NCI-H2196 treated with DMSO at 0.1 percent for 48 hours (cell line): Measurements from ENCODE around the gene SLC5A10.
"Not testable (repeated sequence)": the region's sequence is repeated elsewhere in the genome, so short reads cannot be mapped to it uniquely, and the experiment has no call there.

Experiments used
- DNase-seq: peaks from one replicate; lab custom pipeline; 2025; ENCODE audit not compliant: unreplicated experiment; lab: John Stamatoyannopoulos, UW

The SLC5A10 gene

GRCh38 chr17:19038730-19039129, 86.8 kb downstream of the SLC5A10 start:
- not testable (repeated sequence) for DNase-seq

- DNase-seq = not testable (repeated sequence)
Measured at GRCh38 chr17:19040350-19040749, 88.4 kb downstream of the SLC5A10 start.

GRCh38 chr17:19041871-19042270, 89.9 kb downstream of the SLC5A10 start:
- DNase-seq = not testable (repeated sequence)

GRCh38 chr17:19042369-19042768, 90.4 kb downstream of the SLC5A10 start:
- DNase-seq = not testable (repeated sequence)

DNA sequence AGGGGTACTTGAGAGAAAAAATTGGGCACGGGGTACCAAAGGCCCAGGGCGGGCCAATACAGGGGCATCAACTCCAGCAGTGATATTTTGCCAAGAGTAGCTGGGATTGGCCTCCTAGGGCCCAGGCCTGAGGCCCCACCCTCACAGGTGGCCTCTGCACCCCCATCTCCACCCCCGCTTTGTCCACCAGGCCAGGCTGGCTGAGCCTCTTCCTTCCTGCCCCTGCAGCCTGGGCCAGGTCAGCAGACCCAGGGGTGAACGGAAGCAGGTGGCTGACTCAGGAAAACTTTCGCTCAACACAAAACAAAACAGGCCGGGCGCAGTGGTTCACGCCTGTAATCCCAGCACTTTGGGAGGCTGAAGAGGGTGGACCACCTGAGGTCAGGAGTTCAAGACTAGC, 91.1 kb downstream of the SLC5A10 start:
- DNase-seq = not testable (repeated sequence)

GRCh38 chr17:19044643-19045042, 92.7 kb downstream of the SLC5A10 start:
- DNase-seq = not testable (repeated sequence)

GRCh38 chr17:19046782-19047375, 94.9 kb downstream of the SLC5A10 start, which contains the start of gene GRAP:
GRAP (minus strand) TSS chr17:19046957; CDS start chr17:19046926, 31 bp downstream.
- DNase-seq = not testable (repeated sequence)

DNA sequence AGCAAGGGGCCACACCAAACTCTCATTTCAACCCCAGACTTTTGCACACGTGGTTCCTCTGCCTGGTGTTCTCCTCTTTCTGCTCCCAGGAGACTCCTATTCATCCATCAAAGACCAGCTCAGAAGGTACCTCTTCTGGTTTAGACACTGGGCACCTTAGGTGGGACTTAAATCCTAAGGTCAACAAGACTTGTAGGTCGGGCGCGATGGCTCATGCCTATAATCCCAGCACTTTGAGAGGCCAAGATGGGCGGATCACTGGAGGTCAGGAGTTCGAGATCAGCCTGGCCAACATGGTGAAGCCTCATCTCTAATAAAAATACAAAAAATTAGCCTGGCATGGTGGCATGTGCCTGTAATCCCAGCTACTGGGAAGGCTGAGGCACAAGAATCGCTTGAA, 95.5 kb downstream of the SLC5A10 start:
- not testable (repeated sequence) for DNase-seq

DNA sequence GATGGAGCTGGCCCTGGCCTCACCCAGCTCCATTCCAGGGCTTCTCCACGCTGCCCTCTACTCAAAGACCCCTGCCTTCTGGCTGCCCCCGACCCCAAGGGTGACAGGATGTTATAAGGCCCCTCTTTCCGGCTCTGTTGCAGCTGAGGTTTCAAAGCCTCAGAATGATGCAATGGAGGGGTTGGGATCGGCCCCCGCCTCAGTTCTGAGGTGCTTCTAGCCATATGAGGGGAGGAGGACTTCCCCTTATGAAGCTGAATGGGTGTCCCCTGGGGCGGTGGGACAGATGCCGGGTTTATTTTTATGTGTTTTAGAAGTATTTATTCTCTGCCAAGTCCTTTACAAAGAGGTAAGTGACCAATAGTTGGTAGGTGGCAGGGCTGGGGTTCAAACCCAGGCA, 96.9 kb downstream of the SLC5A10 start:
- DNase-seq = not testable (repeated sequence)

DNA sequence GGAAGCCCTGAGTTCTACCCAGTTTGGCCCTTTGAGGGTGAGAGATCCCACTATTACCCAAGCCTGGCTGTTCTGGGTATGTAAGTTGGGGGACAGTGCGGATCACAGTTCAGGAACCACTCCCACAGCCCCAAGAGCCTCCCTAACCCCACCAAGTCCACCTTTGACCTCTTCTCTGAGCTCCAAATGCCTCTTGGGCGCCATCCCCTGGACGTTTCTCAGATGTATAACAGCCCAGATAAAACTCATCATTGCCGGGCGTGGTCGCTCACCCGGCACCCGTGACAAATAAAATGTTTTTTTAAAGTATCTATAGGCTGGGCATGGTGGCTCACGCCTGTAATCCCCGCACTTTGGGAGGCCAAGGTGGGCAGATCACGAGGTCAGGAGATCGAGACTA, 103.5 kb downstream of the SLC5A10 start:
- DNase-seq = not testable (repeated sequence)

GRCh38 chr17:19062009-19062717, 110.2 kb downstream of the SLC5A10 start:
- DNase-seq = not testable (repeated sequence)

DNA sequence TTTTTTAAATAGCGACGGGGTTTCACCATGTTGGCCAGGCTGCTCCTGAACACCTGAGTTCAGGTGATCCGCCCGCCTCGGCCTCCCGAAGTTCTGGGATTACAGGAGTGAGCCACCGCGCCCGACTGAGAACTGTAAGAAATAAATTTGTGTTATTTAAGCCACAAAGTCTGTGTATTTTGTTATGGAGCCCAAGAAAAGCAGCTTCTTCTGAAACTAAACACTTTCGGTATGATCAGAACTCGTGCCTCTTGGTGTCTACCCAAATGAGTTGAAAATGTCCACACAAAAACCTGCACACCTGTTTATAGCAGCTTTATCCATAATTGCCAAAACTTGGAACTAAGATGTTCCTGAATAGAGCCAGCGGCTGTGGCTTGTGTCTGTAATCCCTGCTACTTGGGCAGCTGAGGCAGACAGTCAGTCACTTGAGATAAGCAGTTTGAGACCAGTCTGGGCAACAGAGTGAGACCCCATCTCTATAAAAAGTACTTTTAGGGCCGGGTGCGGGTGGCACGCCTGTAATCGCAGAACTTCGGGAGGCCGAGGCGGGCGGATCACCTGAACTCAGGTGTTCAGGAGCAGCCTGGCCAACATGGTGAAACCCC, 110.9 kb downstream of the SLC5A10 start:
- not testable (repeated sequence) for DNase-seq

- not testable (repeated sequence) for DNase-seq
Measured at GRCh38 chr17:19063326-19063956, 111.5 kb downstream of the SLC5A10 start.

- DNase-seq = not testable (repeated sequence)
Measured at GRCh38 chr17:19064378-19064777, 112.4 kb downstream of the SLC5A10 start.

GRCh38 chr17:19070318-19071168, 118.6 kb downstream of the SLC5A10 start:
- DNase-seq = not testable (repeated sequence)
